ENCODE data around the gene HCN1. TPM values are rescaled to one million over a fixed set of nuclear protein-coding genes. Genes with fewer than 3 reads are reported as not detected.
"Not testable (repeated sequence)": the region's sequence is repeated elsewhere in the genome, so short reads cannot be mapped to it uniquely, and the experiment has no call there.

The HCN1 gene
- total and polyA plus RNA-seq, 2 of the 8 experiments (the other 6 are each of a cell fraction or from before 2014, with no cell fraction given), result 1.1 to 6.7 TPM

DNA sequence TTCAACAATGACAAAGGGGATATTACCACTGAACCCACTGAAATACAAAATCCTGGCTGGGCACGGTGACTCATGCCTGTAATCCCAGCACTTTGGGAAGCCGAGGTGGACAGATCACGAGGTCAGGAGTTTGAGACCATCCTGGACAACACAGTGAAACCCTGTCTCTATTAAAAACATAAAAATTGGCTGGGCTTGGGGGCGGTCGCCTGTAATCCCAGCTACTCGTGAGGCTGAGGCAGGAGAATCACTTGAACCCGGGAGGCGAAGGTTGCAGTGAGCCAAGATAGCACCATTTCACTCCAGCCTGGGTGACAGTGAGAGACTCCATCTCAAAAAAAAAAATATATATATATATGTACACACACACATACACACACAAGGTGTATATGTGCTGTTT lies 324.8 kb downstream of the HCN1 start:
- H3K14ac ChIP-seq (ENCODE audit: insufficient read length); H3K9ac ChIP-seq (replicated peaks in 1 of 4; ENCODE audit: extremely low read depth in 1 of 4, low read depth in 3 of 4, low read length in 3 of 4); H4K5ac ChIP-seq (ENCODE audit: insufficient read length, low read depth, low read length); POLR2A ChIA-PET (ENCODE audit: partially characterized antibody); H3K4ac ChIP-seq (replicated peaks; ENCODE audit: insufficient read length, low read depth, low read length); H2BK15ac ChIP-seq (ENCODE audit: low read length); H3K79me1 ChIP-seq (ENCODE audit: low read depth, low read length); H2BK12ac ChIP-seq (ENCODE audit: low read depth, low read length); H3K4me3 ChIP-seq (ENCODE audit: extremely low read depth in 1 of 4, insufficient read depth in 2 of 4, low read depth in 3 of 4, low read length in 4 of 4); H3K9me3 ChIP-seq (ENCODE audit: insufficient read depth in 2 of 2, low read depth in 1 of 2, low read length in 1 of 2); FAIRE-seq; H3K27ac ChIP-seq (ENCODE audit: low read depth, low read length); H2AFZ ChIP-seq (ENCODE audit: low read length); H3K4me1 ChIP-seq (replicated peaks in 1 of 4; ENCODE audit: control insufficient read depth in 3 of 4, insufficient read depth in 4 of 4, low read length in 3 of 4); H3K23ac ChIP-seq (ENCODE audit: insufficient read length); H3K18ac ChIP-seq (ENCODE audit: extremely low read depth, low read length); H3K4me2 ChIP-seq (ENCODE audit: insufficient read depth in 1 of 2, low read depth in 2 of 2, low read length in 2 of 2); H3K56ac ChIP-seq (replicated peaks; ENCODE audit: insufficient read length, low read depth, low read length); H2AK5ac ChIP-seq (ENCODE audit: low read depth, low read length); H3K27me3 ChIP-seq (replicated peaks in 1 of 4; ENCODE audit: control insufficient read depth in 3 of 4, extremely low read depth in 1 of 4, insufficient read depth in 3 of 4, low read length in 3 of 4); H4K91ac ChIP-seq (replicated peaks; ENCODE audit: insufficient read length, low read length); H2BK20ac ChIP-seq (ENCODE audit: low read length); H3K36me3 ChIP-seq (ENCODE audit: control insufficient read depth in 2 of 4, insufficient read depth in 4 of 4, low read length in 3 of 4); H3K23me2 ChIP-seq (ENCODE audit: low read depth, low read length); H2BK120ac ChIP-seq (replicated peaks; ENCODE audit: low read depth, low read length); H4K20me1 ChIP-seq (replicated peaks in 1 of 2; ENCODE audit: control insufficient read depth in 1 of 2, insufficient read depth in 2 of 2, low read length in 2 of 2); DNase-seq (ENCODE audit: low read depth in 1 of 2, low spot score in 2 of 2); H4K8ac ChIP-seq (ENCODE audit: extremely low read depth, insufficient read depth, low read length); H2BK5ac ChIP-seq (ENCODE audit: low read depth, low read length); H3K79me2 ChIP-seq (ENCODE audit: control insufficient read depth in 1 of 2, insufficient read depth in 2 of 2, low read length in 2 of 2): not testable (repeated sequence)
- 90% methylated on average over 8 of the region's 8 CpGs; no CpG with 5 or more reads in 1 of the 2 experiments for WGBS, 2 experiments (ENCODE audit: extremely low coverage in 1 of 2, insufficient coverage in 1 of 2, insufficient read length in 1 of 2, insufficient replicate concordance in 2 of 2, low coverage in 1 of 2, low lambda C conversion rate in 2 of 2, missing lambda C conversion rate in 1 of 2)
- CTCF ChIA-PET (ENCODE audit: partially characterized antibody), result interaction anchor here (1.2 kb wide), 1 partner anchor 10 kb away, joined by 3 read pairs; no protein-coding TSS in a partner anchor

Data from H1 (cell line).